NK-92 (cell line): ENCODE results near the gene ASCC3.

Experiments
- DNase-seq: peaks from one replicate; lab custom pipeline; 2025; ENCODE audit not compliant: unreplicated experiment; lab: John Stamatoyannopoulos, UW

Gene ASCC3

DNA sequence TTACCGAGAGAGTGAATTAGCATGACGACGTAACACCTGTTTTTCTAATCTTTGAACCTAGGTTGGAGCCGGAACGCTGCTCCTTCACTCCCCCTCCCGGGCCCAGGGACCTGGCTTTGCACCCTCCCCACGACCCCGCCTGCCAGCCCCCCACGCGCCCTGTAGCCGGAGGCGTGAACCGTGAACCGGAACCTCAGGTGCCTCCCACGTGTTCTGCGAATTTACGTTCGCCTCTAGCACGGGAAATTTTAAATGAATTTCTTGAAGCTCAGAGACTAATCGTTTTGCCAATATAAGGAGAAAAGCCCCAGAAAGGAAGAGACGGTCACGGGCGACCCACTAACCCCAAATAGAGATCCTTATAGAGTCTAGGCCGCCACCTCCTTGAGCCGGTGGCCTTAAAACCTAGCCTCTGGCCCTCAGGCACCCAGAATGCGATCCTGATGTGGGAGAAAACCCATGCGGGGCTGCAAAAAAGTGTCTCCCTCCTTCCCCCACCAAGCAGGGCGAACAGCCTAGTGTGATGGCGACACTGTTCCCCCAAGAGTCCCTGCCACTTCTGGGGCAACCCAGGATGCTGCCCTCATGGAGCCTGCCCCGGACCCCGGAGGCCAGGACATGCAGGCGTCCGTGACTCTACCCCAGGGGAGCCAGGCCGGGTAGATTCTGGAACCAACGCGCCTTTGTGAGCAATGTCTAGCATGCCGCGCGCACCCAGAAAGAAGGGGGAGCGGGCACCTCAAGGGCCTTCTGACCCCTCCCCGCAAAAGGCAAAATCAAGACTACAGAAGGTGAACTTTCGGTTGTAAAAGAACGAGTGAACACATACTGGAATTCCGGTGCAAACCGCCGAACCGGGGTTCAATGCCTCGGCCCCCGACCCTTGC is 413.8 kb downstream of the ASCC3 start:
- DNase-seq = no peak

DNA sequence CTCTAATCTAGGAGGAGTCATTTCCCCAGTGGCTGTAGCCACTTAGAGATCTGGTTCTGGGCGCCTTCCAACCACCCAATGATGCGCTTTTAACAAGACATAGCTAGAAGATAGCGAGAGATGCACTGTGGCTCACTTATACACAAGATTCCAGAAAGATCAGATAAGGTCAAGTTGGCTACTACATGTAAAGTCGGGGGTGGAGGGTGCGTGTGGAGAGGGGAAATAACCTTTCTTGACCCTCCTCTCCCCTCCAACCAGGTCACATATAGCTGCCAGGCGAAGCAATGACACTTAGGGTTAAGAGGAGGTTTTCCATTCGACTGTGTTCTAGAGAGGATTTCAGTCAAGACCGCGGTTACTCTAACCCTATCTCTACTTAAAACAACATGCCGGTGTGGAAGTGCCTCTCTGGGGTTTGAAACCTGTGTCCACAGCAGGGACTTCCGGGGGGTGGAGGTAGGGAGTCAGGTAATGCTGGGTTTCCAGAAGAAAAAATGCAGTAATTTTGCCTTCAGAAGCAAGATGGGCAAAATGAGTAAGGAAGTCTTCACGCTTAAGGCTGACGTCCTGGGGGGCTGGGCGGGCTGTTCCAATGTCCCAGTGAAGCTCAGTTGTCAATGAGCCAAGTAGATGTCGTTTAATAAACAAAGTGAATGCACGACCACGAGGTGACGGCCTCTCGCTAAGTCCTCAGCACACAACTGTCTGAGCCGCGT is 414.6 kb downstream of the ASCC3 start:
- no peak for DNase-seq

DNA sequence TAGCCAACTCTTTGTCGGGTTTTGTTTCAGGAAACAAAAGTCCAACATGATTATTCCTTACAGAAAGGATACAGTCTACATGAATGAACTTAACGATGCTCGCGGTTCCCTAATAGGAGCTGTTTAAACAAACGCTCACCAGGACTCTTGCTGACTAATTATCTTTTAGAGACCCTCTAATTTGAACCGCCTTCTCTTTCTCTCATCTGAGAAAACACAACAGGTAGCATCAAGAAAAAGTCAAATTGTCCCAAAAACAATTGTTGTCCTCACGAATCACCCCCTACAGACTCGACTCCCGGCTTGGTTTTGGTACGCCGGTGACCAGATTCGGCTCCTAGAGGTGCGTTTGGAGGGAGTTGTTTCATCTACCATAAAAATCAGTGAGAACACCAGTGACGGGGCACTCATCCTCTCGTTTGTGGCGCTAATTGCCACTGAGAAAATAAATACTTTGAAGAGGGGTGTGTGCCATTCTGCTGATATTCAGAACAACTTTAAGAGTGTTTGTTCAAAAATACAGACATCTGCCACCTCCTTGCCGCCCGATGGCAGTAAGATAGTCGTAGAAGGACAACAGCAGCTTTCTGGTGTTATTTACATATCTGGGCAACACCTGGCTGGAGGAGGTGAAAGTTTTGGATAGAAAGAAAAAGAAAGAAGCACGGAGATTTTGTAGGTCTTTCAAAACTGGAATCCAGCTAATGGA is 415.3 kb downstream of the ASCC3 start:
- no peak for DNase-seq

- DNase-seq = no peak
Measured at GRCh38 chr6:100464903-100465700, 416.0 kb downstream of the ASCC3 start, which contains the start of gene SIM1. Gene SIM1, minus strand, starts transcription at chr6:100464921. Its CDS starts 1,453 bp downstream, at chr6:100463468.

DNA sequence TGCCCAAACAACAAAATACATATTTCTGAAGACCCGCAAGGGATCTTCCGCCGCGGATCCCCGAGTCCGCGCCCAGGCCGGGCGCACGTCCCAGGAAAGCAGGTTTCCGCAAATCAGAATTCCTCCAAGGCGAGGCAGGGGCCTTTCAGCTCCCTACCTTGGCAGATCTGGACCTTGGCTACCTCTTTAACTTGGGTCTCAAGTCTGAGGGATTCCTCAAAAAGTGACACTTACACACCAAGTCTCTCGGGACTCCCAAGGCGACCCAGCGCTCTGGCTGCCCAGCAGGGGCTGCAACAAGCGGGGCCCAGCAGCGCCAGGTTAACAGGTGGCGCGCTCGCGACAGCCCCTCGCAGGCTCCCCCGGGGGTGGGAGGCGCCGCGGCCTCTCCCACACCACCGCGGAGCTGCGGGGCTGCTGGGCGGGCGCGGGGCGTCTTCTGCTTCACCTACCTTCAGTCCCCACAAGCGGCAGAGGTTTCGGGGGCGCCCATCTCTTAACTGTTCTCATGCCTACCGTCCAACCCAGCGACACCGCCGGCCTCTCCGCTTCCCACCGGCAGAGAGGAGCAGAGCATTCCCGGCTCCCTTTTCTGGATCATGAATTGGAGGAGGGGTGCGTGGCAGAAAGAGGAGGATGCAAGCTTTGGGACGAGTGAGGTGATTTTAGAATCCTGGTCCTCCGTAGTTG is 416.8 kb downstream of the ASCC3 start:
- DNase-seq = no peak

GRCh38 chr6:100463630-100464161 is 417.4 kb downstream of the ASCC3 start:
- DNase-seq = no peak

DNA sequence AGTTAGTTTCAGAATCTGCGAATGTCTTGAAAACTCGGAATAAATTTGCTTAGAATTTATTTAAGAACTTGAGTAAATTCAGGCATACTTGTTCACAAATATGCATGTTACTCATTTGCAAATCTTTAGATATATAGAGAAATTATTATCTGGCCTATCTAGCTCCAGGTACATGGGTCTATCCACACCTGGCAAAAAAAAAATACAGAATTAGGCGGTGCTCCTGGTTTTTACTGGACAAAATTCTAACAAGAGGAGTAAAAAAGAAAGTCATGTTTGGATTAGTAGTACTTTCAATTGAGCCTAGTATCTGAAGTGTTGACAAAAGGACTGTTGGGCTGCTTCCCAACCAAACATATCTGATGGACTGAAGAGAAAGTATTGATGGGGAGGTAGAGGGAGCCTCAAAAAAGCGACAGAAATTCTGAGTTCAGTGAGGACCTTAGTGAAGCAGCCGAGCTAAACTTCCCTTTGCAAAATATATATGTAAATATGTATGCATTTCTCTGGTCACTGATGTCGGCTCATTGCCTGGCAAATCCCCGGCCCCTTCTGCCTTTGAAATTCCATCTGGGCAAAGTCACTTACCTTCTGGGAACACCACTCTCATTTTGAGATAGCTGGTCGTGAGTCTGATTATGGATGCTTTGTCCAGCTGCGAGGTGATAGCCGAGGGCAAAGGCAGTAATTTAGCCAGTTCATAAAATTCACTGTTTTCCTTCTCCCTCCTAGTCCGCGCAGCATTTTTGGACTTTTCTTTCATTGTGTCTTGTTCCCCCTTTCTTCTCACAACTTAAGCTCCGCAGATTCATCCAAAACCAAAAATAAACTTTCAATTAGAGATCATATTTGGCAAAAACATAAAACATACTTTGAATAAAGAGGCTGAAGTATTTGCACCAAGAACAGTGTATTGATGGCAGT is 418.2 kb downstream of the ASCC3 start:
- DNase-seq = no peak

- no peak for DNase-seq
Measured at GRCh38 chr6:100461917-100462705, 419.0 kb downstream of the ASCC3 start.

GRCh38 chr6:100461278-100461916 is 419.7 kb downstream of the ASCC3 start:
- no peak for DNase-seq

DNA sequence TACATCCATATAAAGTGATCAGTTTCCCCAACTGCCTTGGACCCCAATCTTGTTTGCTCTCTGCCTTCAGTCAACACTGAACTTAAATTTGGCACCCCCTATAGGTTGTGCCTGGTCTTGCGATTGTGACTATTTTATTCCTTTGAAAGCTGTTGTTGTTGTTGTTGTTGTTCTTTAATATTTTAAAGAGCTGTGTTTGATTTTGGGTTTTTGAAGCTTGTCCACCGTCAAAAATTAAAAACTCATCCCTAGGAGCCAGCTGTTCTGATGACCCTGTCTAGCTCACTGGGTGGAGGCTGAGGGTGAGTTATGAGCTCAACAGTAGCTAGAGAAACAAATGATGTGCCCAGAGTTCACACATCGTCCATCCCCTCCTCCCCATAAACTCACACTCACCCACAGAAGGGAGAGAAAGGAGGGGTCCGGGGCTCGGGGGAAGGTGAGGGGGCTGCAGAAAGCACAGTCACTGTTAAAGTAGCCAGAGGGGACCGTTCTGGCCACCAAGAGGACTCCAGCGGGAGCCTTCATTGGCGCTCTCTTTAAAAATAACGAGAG is 420.4 kb downstream of the ASCC3 start:
- no peak for DNase-seq

- no peak for DNase-seq
Measured at GRCh38 chr6:100459592-100460184, 421.4 kb downstream of the ASCC3 start.

DNA sequence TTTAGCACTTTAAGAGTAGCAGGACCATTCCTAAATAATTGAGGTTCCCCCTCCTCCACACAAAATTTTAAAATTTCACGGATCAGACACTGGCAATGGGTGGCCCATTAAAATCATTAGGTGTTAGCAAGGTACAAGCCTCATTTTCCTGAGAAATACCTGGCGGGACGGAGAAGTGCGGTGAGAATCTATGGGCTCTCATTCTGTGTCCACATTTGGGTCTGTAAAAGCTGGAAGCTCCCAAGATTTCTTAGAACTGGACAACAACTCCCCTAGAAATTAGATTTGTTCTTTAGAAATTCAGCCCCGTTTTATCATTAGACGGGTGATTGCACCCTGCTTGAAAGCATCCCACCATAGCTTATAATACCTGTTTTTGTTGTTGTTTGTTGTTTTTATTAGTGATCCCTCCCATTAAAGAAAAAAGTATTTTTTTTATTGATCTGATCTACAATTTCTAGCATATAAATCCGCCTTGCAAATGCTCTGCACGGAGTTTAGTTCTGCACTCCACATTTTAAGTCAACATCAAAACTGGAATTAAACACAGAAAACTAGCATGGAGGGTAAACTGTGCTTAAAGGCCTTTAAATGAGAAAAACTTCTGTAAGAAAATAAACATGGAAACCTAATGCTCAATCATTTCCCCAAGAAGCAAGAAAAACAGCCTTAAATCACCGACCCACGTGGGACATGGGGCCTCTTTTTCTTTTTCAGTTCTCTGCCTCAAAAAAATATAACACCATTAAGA is 422.1 kb downstream of the ASCC3 start:
- no peak for DNase-seq
